ENCODE data around the gene FBXL12.

The FBXL12 gene

DNA sequence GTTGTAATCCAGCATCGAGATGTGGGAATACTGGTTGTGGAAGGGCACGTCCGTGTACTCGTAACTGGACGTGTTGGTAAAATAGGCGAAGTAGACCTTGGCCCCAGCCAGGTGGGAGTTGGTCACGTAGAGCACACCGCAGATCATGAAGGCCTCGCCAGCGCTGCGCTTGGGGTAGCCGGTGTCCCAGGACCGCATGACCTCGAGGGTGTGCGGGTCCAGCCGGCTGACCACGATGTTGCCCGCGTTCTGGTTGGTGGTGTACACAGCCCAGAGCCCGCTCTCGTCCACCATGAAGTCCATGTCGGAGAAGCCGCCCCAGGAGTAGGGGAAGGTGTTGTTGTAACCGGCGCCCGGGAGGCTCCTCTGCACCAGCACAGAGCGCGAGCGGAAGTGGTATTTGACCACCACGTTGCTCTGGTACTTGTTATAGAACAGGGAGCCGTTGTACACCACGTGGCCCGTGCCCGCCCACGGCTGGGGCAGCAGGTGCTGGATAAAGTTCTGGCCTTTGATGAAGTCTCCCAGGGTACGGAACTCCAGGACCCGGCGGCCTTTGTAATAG lies 35.5 kb upstream of the FBXL12 start:
- no peak overlapping the region for H3K27ac ChIP-seq (ENCODE audit: extremely low read depth, low read depth, low read length)
- H3K4me1 ChIP-seq (ENCODE audit: control insufficient read depth, insufficient read depth, low read length) = no peaks in the 10 kb centered on the region
- TF ChIP-seq, protein P1, sequence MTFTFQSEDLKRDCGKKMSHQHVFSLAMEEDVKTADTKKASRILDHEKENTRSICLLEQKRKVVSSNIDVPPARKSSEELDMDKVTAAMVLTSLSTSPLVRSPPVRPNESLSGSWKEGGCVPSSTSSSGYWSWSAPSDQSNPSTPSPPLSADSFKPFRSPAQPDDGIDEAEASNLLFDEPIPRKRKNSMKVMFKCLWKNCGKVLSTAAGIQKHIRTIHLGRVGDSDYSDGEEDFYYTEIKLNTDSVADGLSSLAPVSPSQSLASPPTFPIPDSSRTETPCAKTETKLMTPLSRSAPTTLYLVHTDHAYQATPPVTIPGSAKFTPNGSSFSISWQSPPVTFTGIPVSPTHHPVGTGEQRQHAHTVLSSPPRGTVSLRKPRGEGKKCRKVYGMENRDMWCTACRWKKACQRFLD (tag by site-specific recombination; IDR thresholded peaks at IDR 0.05) = no peak
- TF ChIP-seq, protein P2, sequence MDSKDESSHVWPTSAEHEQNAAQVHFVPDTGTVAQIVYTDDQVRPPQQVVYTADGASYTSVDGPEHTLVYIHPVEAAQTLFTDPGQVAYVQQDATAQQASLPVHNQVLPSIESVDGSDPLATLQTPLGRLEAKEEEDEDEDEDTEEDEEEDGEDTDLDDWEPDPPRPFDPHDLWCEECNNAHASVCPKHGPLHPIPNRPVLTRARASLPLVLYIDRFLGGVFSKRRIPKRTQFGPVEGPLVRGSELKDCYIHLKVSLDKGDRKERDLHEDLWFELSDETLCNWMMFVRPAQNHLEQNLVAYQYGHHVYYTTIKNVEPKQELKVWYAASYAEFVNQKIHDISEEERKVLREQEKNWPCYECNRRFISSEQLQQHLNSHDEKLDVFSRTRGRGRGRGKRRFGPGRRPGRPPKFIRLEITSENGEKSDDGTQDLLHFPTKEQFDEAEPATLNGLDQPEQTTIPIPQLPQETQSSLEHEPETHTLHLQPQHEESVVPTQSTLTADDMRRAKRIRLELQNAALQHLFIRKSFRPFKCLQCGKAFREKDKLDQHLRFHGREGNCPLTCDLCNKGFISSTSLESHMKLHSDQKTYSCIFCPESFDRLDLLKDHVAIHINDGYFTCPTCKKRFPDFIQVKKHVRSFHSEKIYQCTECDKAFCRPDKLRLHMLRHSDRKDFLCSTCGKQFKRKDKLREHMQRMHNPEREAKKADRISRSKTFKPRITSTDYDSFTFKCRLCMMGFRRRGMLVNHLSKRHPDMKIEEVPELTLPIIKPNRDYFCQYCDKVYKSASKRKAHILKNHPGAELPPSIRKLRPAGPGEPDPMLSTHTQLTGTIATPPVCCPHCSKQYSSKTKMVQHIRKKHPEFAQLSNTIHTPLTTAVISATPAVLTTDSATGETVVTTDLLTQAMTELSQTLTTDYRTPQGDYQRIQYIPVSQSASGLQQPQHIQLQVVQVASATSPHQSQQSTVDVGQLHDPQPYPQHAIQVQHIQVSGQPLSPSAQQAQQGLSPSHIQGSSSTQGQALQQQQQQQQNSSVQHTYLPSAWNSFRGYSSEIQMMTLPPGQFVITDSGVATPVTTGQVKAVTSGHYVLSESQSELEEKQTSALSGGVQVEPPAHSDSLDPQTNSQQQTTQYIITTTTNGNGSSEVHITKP (tag by site-specific recombination; IDR thresholded peaks at IDR 0.05) = no peak
- TF ChIP-seq ZNF37A (tag by site-specific recombination; IDR thresholded peaks at IDR 0.05) (no peak), ZNF558 (tag by site-specific recombination; IDR thresholded peaks at IDR 0.05) (no peak), ZNF776 (tag by site-specific recombination; IDR thresholded peaks at IDR 0.05; ENCODE audit: borderline replicate concordance) (no peak), ZNF292 (tag by site-specific recombination; IDR thresholded peaks at IDR 0.05; ENCODE audit: borderline replicate concordance, low read depth) (no peak), ZEB2 (tag by site-specific recombination; IDR thresholded peaks at IDR 0.05) (no peak), ZNF10 (tag by site-specific recombination; IDR thresholded peaks at IDR 0.05) (no peak), ZNF768 (tag by site-specific recombination; IDR thresholded peaks at IDR 0.05) (no peak), ZNF664 (tag by site-specific recombination; IDR thresholded peaks at IDR 0.05) (no peak), ZNF571 (tag by site-specific recombination; IDR thresholded peaks at IDR 0.05) (no peak), ZNF629 (tag by site-specific recombination; IDR thresholded peaks at IDR 0.05) (no peak), SCRT1 (tag by site-specific recombination; IDR thresholded peaks at IDR 0.05; ENCODE audit: borderline replicate concordance) (no peak), TRIM28 (IDR thresholded peaks at IDR 0.05; ENCODE audit: borderline replicate concordance, low read length) (no peak), ZBTB48 (tag by site-specific recombination; IDR thresholded peaks at IDR 0.05) (no peak), ZNF792 (tag by site-specific recombination; IDR thresholded peaks at IDR 0.05) (no peak), ZNF350 (tag by site-specific recombination; IDR thresholded peaks at IDR 0.05) (no peak), ZNF266 (tag by site-specific recombination; IDR thresholded peaks at IDR 0.05; ENCODE audit: low read depth) (no peak), ZNF560 (tag by site-specific recombination; IDR thresholded peaks at IDR 0.05; ENCODE audit: borderline replicate concordance) (no peak), OSR2 (tag by site-specific recombination; IDR thresholded peaks at IDR 0.05) (no peak)
- no peaks in the 10 kb centered on the region for H3K9me3 ChIP-seq (ENCODE audit: control insufficient read depth, insufficient read depth, low read depth, low read length)
- POLR2A ChIA-PET = no interaction called here
- CTCF ChIA-PET = no interaction called here
- no peak overlapping the region for H3K4me3 ChIP-seq (ENCODE audit: low read depth, low read length)
- peaks cover 0 to 18% of the 10 kb centered on the region in 2 experiments; a peak in 1 of 3 replicates for H3K36me3 ChIP-seq (ENCODE audit: control insufficient read depth in 2 of 2, insufficient read depth in 1 of 2, low read length in 2 of 2)

DNA sequence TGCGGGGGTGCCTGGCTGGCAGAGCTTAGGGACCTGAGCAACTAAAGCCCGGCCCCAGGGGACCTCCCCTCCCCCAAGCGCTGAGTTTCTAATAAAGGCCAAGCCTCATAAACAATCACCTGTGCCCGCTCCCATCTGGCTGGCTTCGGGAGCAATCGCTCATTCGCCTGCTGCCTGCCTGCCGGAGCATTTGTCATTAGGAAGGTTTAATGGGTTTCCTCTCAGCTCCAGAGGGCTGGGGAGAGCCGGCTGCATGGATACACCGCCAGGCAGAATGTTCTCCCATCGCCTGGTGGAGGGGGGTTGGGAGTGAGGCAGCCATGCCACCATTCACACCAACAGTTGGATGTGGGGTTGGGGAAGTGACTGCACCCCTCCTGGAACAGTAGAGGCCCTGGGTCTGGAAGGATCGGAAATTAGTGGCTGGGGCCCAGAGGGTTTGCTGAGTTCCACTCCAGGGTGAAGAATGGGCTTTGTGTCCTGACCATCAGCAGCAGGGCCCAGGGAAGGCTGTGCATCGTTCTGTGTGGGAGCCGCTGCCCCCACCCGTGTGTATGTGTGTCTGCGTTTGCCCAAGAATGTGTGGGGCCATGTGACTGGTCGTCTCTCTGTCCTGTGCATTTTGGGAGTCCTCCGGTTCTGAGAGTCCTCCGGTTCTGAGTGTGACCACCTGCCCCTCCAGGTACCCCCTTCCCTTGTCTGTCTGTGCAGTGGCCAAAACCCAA lies 31.5 kb upstream of the FBXL12 start:
- TF ChIP-seq ZNF837 (tag by site-specific recombination; IDR thresholded peaks at IDR 0.05) = no peak
- peak; percentile 28; the same call in 1 of the 2 replicates for TF ChIP-seq ZFHX2 (tag by site-specific recombination; conservative IDR thresholded peaks at IDR 0.05)
- TF ChIP-seq ZNF350 (tag by site-specific recombination; IDR thresholded peaks at IDR 0.05) = no peak
- TF ChIP-seq ZNF629 (tag by site-specific recombination; IDR thresholded peaks at IDR 0.05) = no peak
- no peak for TF ChIP-seq ZNF184 (tag by site-specific recombination; IDR thresholded peaks at IDR 0.05)
- ChIA-PET CTCF (interaction anchor here (0.5 to 0.6 kb wide), 3 partner anchors 25 to 1036 kb away, joined by 3 to 7 read pairs (median 3); no protein-coding TSS in a partner anchor), POLR2A (no interaction called here)
- Histone ChIP-seq H3K4me1 (ENCODE audit: control insufficient read depth, insufficient read depth, low read length) (no peaks in the 10 kb centered on the region), H3K4me3 (ENCODE audit: low read depth, low read length) (no peak overlapping the region), H3K27ac (ENCODE audit: extremely low read depth, low read depth, low read length) (no peak overlapping the region), H3K36me3 (ENCODE audit: control insufficient read depth in 2 of 2, insufficient read depth in 1 of 2, low read length in 2 of 2) (peaks cover 0 to 54% of the 10 kb centered on the region in 2 experiments; a peak in 2 of 3 replicates), H3K9me3 (ENCODE audit: control insufficient read depth, insufficient read depth, low read depth, low read length) (no peaks in the 10 kb centered on the region)
